Measurements from ENCODE around the gene SBF2.

Gene SBF2

GRCh38 chr11:10051868-10052586 lies 242.0 kb downstream of the SBF2 start:
- no peak overlapping the region for H3K4me3 ChIP-seq (ENCODE audit: control insufficient read depth, low read depth, low read length)
- DNase-seq (ENCODE audit: low read depth) = no peak
- no peak for TF ChIP-seq CTCF (IDR thresholded peaks at IDR 0.05; ENCODE audit: control insufficient read depth, insufficient read depth, low read depth, low read length, missing control alignments)

GRCh38 chr11:10050561-10050960 lies 243.5 kb downstream of the SBF2 start:
- DNase-seq (ENCODE audit: low read depth) = no peak
- no peak overlapping the region for H3K4me3 ChIP-seq (ENCODE audit: control insufficient read depth, low read depth, low read length)
- no peak for TF ChIP-seq CTCF (IDR thresholded peaks at IDR 0.05; ENCODE audit: control insufficient read depth, insufficient read depth, low read depth, low read length, missing control alignments)

GRCh38 chr11:10049756-10050155 lies 244.3 kb downstream of the SBF2 start:
- H3K4me3 ChIP-seq (ENCODE audit: control insufficient read depth, low read depth, low read length) = no peak overlapping the region
- no peak for TF ChIP-seq CTCF (IDR thresholded peaks at IDR 0.05; ENCODE audit: control insufficient read depth, insufficient read depth, low read depth, low read length, missing control alignments)
- no peak for DNase-seq (ENCODE audit: low read depth)

- no peak for DNase-seq (ENCODE audit: low read depth)
- no peak overlapping the region for H3K4me3 ChIP-seq (ENCODE audit: control insufficient read depth, low read depth, low read length)
- TF ChIP-seq CTCF (IDR thresholded peaks at IDR 0.05; ENCODE audit: control insufficient read depth, insufficient read depth, low read depth, low read length, missing control alignments) = no peak
Observed at GRCh38 chr11:10048350-10048749, 245.7 kb downstream of the SBF2 start.

GRCh38 chr11:10044618-10045017 lies 249.4 kb downstream of the SBF2 start:
- H3K4me3 ChIP-seq (ENCODE audit: control insufficient read depth, low read depth, low read length) = no peak overlapping the region
- no peak for DNase-seq (ENCODE audit: low read depth)
- TF ChIP-seq CTCF (IDR thresholded peaks at IDR 0.05; ENCODE audit: control insufficient read depth, insufficient read depth, low read depth, low read length, missing control alignments) = no peak

- H3K4me3 ChIP-seq (ENCODE audit: control insufficient read depth, low read depth, low read length) = no peak overlapping the region
- no peak for DNase-seq (ENCODE audit: low read depth)
- no peak for TF ChIP-seq CTCF (IDR thresholded peaks at IDR 0.05; ENCODE audit: control insufficient read depth, insufficient read depth, low read depth, low read length, missing control alignments)
Observed at GRCh38 chr11:10042699-10043098, 251.3 kb downstream of the SBF2 start.

Data from AG09309 (cell line).